NCI-H446 treated with DMSO at 0.1 percent for 48 hours (cell line): Measurements from ENCODE around the gene OR10J1.
"Not testable (repeated sequence)": the region's sequence is repeated elsewhere in the genome, so short reads cannot be mapped to it uniquely, and the experiment has no call there.

Experiments used
- DNase-seq: peaks from one replicate; lab custom pipeline; 2025; lab: John Stamatoyannopoulos, UW

The OR10J1 gene

GRCh38 chr1:159439422-159439821, at the start of gene OR10J1:
TSS of gene OR10J1 (plus strand) at chr1:159439722. CDS start at chr1:159439792, 70 bp downstream.
- no peak for DNase-seq

- DNase-seq: no peak
Observed at GRCh38 chr1:159406821-159407220, 32.7 kb upstream of the OR10J1 start.

- no peak for DNase-seq
Observed at GRCh38 chr1:159408862-159409400, 30.6 kb upstream of the OR10J1 start.

GRCh38 chr1:159421821-159422220, 17.7 kb upstream of the OR10J1 start:
- DNase-seq: no peak

GRCh38 chr1:159428536-159428935, 11.0 kb upstream of the OR10J1 start:
- DNase-seq: no peak

GRCh38 chr1:159429074-159429861, 10.3 kb upstream of the OR10J1 start:
- DNase-seq: no peak

GRCh38 chr1:159430985-159431384, 8.5 kb upstream of the OR10J1 start:
- DNase-seq: no peak

GRCh38 chr1:159431904-159432303, 7.6 kb upstream of the OR10J1 start, which contains the start of gene OR10J4:
TSS of gene OR10J4 (plus strand) at chr1:159432204.
- DNase-seq: no peak

- DNase-seq: no peak
Observed at GRCh38 chr1:159436469-159436868, 3.1 kb upstream of the OR10J1 start.

GRCh38 chr1:159441360-159441759, 1.8 kb downstream of the OR10J1 start:
- no peak for DNase-seq

- DNase-seq: no peak
Observed at GRCh38 chr1:159442428-159442827, 2.9 kb downstream of the OR10J1 start.

GRCh38 chr1:159443066-159443750, 3.7 kb downstream of the OR10J1 start:
- DNase-seq: no peak

GRCh38 chr1:159444511-159444910, 5.0 kb downstream of the OR10J1 start:
- DNase-seq: no peak

GRCh38 chr1:159448181-159448580, 8.7 kb downstream of the OR10J1 start:
- no peak for DNase-seq

GRCh38 chr1:159449605-159450004, 10.1 kb downstream of the OR10J1 start:
- DNase-seq: not testable (repeated sequence)

- DNase-seq: no peak
Observed at GRCh38 chr1:159459551-159459950, 20.0 kb downstream of the OR10J1 start.

- no peak for DNase-seq
Observed at GRCh38 chr1:159465191-159465603, 25.7 kb downstream of the OR10J1 start.

- DNase-seq: no peak
Observed at GRCh38 chr1:159468321-159468720, 28.8 kb downstream of the OR10J1 start.

- DNase-seq: no peak
Observed at GRCh38 chr1:159469921-159470533, 30.5 kb downstream of the OR10J1 start.

- DNase-seq: no peak
Observed at GRCh38 chr1:159473335-159473734, 33.8 kb downstream of the OR10J1 start.

- DNase-seq: no peak
Observed at GRCh38 chr1:159474926-159475325, 35.4 kb downstream of the OR10J1 start.

- DNase-seq: no peak
Observed at GRCh38 chr1:159483501-159483900, 44.0 kb downstream of the OR10J1 start.
